ENCODE measurements around the gene KIF21B. TPM values are rescaled to one million over a fixed set of nuclear protein-coding genes. Genes with fewer than 3 reads are reported as not detected.

The KIF21B gene
- 2.3 TPM for polyA plus RNA-seq (2012; ENCODE audit: insufficient read length, low read depth)

DNA sequence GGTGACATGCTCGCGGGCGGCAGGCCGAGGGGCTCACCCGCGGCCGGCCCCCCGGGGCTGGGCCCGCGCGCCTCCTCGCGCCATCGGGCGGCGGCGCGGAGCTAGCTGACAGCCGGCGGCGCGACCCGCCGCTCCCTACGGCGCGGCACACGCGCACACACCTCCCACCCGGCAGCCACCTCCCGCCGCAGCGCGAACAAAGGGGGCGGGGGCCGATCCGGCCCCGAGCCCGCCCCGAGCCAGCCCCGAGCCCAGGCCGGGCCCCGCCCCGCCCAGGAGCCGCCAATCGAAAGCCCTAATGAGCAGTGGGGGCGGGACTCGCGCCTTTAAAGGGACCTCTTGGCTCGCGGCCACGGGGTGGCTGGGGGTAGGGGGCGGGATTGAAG, at the start of gene KIF21B:
TSS of gene KIF21B (minus strand) at position 198 of the 386 bp plus-strand sequence. CDS start 331 bp downstream, outside the sequence.
- no peak for TF ChIP-seq SIN3A (IDR thresholded peaks at IDR 0.05; ENCODE audit: borderline replicate concordance, insufficient read depth, low read length)
- TF ChIP-seq FOXP2 (optimal IDR thresholded peaks at IDR 0.05; ENCODE audit: borderline replicate concordance, extremely low read depth, extremely low read length, insufficient read depth) = no peak
- TF ChIP-seq REST (IDR thresholded peaks at IDR 0.05; ENCODE audit: insufficient read depth in 1 of 2, low read depth in 2 of 2, low read length in 2 of 2) = no peak
- no peak for TF ChIP-seq TAF1 (IDR thresholded peaks at IDR 0.05; ENCODE audit: borderline replicate concordance, insufficient read depth, low read length)
- no peak for TF ChIP-seq POLR2AphosphoS5 (IDR thresholded peaks at IDR 0.05; ENCODE audit: low read depth, low read length)

- no peak for TF ChIP-seq POLR2AphosphoS5 (IDR thresholded peaks at IDR 0.05; ENCODE audit: low read depth, low read length)
- no peak for TF ChIP-seq TAF1 (IDR thresholded peaks at IDR 0.05; ENCODE audit: borderline replicate concordance, insufficient read depth, low read length)
- TF ChIP-seq SIN3A (IDR thresholded peaks at IDR 0.05; ENCODE audit: borderline replicate concordance, insufficient read depth, low read length) = no peak
- no peak for TF ChIP-seq FOXP2 (optimal IDR thresholded peaks at IDR 0.05; ENCODE audit: borderline replicate concordance, extremely low read depth, extremely low read length, insufficient read depth)
- TF ChIP-seq REST (IDR thresholded peaks at IDR 0.05; ENCODE audit: insufficient read depth in 1 of 2, low read depth in 2 of 2, low read length in 2 of 2) = no peak
These were observed 49.4 kb upstream of the KIF21B start for GRCh38 chr1:201072922-201073321.

DNA sequence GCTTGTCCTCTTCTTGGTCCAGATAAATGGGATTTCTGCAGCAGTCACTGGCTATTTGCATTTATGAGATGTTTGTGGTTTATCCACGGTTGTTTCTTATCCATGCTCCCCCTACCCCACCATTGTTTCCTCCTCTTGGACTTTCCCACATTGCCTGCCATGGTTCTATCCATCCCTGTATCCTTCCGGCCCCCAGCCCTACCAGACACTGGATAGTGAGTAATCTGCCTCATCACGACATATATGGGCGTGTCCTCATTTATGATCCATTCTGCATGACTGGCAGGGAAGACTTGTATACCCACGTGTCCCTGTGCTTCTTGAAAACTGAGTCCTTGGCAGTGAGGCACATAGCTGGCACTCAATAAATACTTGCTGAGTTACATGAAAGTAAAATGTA, 48.6 kb upstream of the KIF21B start:
- no peak for TF ChIP-seq REST (IDR thresholded peaks at IDR 0.05; ENCODE audit: insufficient read depth in 1 of 2, low read depth in 2 of 2, low read length in 2 of 2)
- no peak for TF ChIP-seq FOXP2 (optimal IDR thresholded peaks at IDR 0.05; ENCODE audit: borderline replicate concordance, extremely low read depth, extremely low read length, insufficient read depth)
- TF ChIP-seq POLR2AphosphoS5 (IDR thresholded peaks at IDR 0.05; ENCODE audit: low read depth, low read length) = no peak
- no peak for TF ChIP-seq SIN3A (IDR thresholded peaks at IDR 0.05; ENCODE audit: borderline replicate concordance, insufficient read depth, low read length)
- TF ChIP-seq TAF1 (IDR thresholded peaks at IDR 0.05; ENCODE audit: borderline replicate concordance, insufficient read depth, low read length) = no peak

- no peak for TF ChIP-seq FOXP2 (optimal IDR thresholded peaks at IDR 0.05; ENCODE audit: borderline replicate concordance, extremely low read depth, extremely low read length, insufficient read depth)
- TF ChIP-seq POLR2AphosphoS5 (IDR thresholded peaks at IDR 0.05; ENCODE audit: low read depth, low read length) = no peak
- no peak for TF ChIP-seq TAF1 (IDR thresholded peaks at IDR 0.05; ENCODE audit: borderline replicate concordance, insufficient read depth, low read length)
- no peak for TF ChIP-seq SIN3A (IDR thresholded peaks at IDR 0.05; ENCODE audit: borderline replicate concordance, insufficient read depth, low read length)
- no peak for TF ChIP-seq REST (IDR thresholded peaks at IDR 0.05; ENCODE audit: insufficient read depth in 1 of 2, low read depth in 2 of 2, low read length in 2 of 2)
These were observed 46.1 kb upstream of the KIF21B start for GRCh38 chr1:201069636-201070035.

DNA sequence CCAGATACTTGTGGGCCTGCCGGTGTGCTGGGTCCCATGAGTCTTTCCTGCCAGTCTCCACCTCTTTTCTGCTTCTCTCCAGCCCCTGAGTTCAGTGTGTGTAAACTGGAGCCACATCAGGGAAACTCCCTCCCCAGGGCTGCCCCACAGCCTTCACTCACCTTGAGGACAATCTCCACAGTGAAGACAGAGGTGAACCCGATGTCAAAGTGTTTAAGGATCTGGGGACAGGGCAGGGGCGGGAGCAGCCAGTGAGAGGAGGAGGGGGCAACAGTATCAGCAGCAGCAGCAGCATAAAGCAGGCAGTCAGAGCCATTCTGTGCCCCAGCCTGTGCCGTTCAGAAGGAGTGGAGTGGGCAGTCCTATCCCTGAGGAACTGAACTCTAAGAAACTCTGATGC, 45.5 kb upstream of the KIF21B start:
- TF ChIP-seq SIN3A (IDR thresholded peaks at IDR 0.05; ENCODE audit: borderline replicate concordance, insufficient read depth, low read length) (no peak), REST (IDR thresholded peaks at IDR 0.05; ENCODE audit: insufficient read depth in 1 of 2, low read depth in 2 of 2, low read length in 2 of 2) (no peak), POLR2AphosphoS5 (IDR thresholded peaks at IDR 0.05; ENCODE audit: low read depth, low read length) (no peak), FOXP2 (optimal IDR thresholded peaks at IDR 0.05; ENCODE audit: borderline replicate concordance, extremely low read depth, extremely low read length, insufficient read depth) (no peak), TAF1 (IDR thresholded peaks at IDR 0.05; ENCODE audit: borderline replicate concordance, insufficient read depth, low read length) (no peak)

Data from PFSK-1 (cell line).